Measurements from ENCODE around the gene OSBPL9.
"Not testable (repeated sequence)": the region's sequence is repeated elsewhere in the genome, so short reads cannot be mapped to it uniquely, and the experiment has no call there.

OSBPL9 gene

GRCh38 chr1:51712590-51712989 is 95.7 kb downstream of the OSBPL9 start:
- DNase-seq: no peak

DNA sequence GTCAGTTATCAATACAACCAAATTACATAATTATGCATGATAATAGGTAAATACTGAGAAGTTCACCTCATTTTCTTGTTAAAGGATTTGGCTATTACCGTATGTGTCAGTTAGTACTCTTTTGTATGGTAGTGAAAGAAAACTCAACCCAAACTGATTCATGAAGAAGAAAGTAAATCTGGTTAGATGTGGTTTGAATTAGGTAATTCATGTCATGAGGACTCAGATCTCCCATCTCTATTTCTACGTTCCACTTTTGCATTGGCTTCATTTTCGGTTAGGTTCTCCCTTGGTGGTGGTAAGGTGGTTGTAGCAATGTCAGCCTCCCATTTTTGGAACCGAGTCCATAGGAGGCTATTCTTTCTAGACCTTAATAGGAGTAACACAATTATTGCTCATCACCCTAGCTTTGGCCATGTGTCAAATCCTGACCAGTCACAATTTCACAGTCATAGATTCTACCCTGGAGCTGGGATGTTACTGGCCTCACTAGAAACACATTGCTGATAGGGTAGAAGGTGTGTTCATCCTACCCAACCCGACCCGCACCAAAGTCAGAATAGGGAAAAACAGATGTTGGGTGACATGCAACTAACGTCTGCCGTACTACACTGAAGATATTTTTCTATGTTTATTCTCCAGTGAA is 97.6 kb downstream of the OSBPL9 start:
- DNase-seq: no peak

- DNase-seq: no peak
Observed at GRCh38 chr1:51715369-51715768, 98.5 kb downstream of the OSBPL9 start.

DNA sequence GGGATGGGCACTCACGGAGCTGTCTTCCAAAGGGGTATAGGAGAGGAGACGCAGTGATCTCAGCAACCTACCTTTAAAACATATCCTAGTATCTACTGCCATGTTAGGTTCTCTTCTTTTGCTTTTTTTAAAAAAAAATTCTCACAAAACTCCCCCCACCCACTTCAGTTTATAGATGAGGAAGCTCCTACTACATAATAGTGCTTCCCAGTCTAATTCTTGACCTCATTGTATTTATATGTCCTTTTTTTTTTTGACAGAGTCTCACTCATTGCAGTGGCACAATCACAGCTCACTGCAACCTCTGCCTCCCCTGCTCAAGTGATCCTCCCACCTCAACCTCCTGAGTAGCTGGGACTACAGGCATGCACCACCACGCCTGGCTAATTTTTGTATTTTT is 99.9 kb downstream of the OSBPL9 start:
- no peak for DNase-seq

- no peak for DNase-seq
Observed at GRCh38 chr1:51717842-51718241, 101.0 kb downstream of the OSBPL9 start.

- no peak for DNase-seq
Observed at GRCh38 chr1:51719146-51719545, 102.3 kb downstream of the OSBPL9 start.

DNA sequence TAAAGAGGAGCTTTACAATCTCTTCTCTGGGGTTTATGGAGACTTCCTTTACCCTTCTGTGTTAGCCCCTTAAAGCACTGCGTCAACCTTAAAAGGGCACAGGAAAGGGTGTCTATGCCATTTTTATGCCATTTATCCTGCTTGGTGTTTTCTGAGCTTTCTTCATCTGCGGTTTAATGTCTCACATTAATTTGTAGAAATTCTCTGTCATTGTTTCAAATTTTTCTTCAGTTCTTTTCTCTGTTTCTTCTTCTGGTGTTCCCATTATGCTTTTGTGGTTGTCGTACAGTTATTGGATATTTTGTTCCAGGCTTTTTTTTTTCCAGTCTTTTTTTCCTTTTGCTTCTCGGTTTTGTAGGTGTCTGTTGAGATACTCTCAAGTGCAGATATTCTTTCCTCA is 107.9 kb downstream of the OSBPL9 start:
- no peak for DNase-seq

DNA sequence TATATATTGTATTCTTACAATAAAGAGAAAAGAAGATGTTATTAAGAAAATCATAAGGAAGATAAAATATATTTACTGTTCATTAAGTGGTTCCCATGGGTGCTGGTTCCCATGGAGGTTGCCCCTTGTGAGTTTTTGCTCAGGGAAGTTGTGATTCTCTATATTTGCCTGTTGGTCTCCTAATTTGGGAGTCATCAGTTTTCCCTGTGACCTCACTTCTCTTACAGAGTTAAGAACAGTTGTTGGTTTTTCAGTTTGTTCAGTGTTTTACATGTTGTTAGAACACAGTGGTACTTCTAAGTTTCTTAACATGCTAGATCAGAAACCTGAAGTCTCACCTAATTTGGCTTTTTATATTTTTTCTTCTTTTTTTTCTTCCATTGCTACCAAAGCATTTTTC is 109.2 kb downstream of the OSBPL9 start:
- no peak for DNase-seq

DNA sequence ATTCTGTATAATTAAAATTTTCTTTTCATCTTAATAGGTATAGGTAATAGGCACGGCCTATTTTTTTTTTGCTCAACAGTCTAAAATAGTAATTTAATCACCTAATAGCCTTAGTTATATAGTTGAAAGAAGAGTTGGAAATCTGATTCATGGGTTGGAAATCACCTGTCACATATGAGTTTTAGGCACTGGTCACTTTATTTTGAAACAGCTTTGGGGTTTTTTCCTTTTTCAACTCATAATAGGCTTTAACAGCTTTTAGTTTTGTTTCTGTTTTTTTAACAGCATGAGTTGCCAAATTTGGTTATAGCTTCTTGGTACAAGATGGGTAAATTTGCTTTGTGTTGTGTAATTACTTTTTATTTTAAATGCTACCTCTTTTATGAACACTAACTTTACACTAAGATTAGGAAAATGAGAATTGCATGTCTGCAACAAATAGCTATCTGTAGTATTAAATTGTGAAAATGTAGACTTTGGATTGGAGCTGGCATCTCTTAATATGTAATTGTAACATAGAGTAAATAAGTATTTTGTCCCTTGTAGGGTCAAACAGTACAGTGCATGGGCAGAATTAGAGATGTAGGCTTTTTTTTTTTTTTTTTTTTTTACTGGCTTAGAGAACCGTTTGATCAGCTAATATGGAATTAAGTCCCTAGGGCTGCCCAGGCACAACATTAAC is 109.8 kb downstream of the OSBPL9 start:
- DNase-seq: no peak

DNA sequence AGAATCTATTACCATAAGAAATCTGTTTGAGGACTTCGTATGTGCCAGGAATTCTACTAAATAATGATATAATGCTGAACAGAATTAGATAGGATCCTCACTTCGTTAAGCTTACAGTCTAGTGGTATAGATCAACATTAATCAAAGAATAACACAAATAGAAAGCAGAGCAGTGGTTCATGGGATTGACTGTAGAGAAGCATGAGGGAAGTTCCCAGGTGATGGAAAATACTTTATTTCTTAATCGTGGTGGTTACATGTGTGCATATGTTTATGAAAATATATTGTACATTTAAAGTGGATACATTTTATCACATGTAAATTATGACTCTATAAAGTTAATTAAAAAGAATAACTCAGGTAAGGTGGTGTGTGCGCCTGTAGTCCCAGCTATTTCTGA is 110.5 kb downstream of the OSBPL9 start:
- no peak for DNase-seq

GRCh38 chr1:51728611-51729155 is 111.8 kb downstream of the OSBPL9 start:
- DNase-seq: no peak

DNA sequence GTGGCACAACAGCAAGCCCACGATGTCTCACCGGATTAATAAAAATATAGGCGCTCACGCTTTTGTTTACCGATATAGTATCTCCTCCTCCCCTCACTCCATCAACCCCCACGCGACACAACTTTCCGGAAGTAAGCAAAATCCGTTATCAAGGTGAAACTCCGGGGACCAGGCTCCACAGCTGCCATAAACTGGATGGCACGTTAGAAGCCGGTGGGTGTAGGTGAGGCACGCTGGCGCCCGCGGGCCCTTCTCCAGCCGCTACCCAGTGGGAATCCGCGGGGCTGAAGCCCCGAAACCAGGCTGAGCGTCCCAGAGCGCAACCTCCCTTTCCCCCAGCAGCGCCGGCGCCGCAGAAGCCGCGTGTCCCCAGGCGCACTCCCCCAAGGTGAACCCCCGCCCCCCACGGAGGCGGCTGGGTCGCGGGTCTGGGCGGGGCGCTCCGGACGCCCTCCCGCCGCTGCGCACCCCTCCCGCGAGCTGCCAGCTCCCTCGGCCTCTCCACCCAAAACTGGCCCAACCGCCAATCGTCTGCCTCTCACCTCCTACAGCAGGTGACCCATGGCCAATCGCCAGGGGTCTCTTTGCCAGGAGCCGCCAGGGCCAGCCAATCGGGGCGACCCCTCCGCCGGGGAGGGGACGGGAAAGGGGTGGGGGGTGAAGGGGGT is 112.4 kb downstream of the OSBPL9 start:
- DNase-seq: peak; percentile 96

DNA sequence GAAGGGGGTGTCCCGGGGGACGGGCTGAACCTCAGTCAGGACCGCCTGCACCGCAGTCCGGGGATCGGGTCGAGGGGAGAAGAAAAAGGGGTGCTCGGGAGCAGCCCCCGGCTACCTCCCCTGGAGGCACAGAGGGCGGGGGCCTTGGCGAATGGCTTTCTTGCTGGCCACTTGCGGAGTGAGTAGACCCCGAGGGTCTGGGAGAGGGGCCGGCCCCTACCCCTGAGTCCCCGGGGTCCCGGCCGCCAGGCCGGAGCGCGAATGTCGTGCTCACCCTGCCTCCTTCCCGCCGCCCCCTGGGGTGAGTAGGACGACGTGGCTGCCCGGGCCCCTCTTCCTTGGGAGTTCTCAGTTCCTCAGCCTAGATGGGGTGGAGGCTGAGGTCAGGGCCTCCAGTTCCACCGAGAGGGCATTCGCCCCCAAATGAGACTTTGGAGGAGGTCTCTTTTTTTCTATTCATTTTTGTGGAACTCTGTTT is 113.0 kb downstream of the OSBPL9 start:
- no peak for DNase-seq

- no peak for DNase-seq
Observed at GRCh38 chr1:51731998-51732397, 115.1 kb downstream of the OSBPL9 start.

DNA sequence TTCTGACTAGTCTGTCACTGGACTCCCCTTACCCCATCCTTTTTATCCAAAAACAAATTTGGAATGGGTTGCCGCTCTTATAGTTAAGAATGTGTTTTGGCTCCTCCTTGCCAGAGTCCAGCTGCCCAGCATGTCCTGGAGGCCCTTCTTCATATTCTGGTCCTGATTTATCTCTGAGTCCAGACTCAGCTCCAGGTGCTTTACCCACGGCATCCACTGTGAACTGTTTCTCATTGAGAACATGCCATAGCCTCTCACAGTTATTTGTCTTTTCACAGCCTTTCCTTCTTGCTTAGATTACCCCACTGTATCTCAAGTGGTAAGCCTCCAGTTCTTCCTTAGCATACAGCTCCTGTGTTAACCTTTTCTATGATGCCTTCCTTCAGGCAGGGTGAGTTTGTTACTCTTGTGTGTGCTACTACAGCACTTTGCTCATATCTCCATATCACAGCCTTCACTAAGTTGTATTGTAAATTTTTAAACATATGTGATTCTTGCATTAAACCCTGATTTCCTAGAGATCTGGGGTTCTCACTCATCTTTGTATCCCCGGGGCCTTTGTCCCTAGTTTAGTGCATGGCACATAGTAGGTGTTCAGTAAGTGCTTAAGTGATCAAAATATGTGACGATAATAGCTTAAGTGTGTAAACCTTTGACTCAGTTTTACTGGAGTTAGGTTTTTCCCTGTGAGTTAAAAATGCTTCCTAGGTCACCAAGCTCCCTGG is 116.0 kb downstream of the OSBPL9 start:
- DNase-seq: no peak

DNA sequence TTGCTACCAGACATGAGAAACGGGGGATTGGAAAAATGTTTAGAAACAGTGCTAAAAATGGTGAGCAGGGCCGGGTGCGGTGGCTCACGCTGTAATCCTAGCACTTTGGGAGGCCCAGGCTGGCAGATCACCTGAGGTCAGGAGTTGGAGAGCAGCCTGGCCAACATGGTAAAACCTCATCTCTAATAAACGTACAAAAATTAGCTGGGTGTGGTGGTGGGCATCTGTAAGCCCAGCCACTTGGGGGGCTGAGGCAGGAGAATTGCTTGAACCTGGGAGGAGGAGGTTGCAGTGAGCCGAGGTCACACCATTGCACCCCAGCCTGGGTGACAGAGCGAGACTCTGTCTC is 116.5 kb downstream of the OSBPL9 start:
- not testable (repeated sequence) for DNase-seq

- no peak for DNase-seq
Observed at GRCh38 chr1:51733793-51734522, 117.1 kb downstream of the OSBPL9 start.

DNA sequence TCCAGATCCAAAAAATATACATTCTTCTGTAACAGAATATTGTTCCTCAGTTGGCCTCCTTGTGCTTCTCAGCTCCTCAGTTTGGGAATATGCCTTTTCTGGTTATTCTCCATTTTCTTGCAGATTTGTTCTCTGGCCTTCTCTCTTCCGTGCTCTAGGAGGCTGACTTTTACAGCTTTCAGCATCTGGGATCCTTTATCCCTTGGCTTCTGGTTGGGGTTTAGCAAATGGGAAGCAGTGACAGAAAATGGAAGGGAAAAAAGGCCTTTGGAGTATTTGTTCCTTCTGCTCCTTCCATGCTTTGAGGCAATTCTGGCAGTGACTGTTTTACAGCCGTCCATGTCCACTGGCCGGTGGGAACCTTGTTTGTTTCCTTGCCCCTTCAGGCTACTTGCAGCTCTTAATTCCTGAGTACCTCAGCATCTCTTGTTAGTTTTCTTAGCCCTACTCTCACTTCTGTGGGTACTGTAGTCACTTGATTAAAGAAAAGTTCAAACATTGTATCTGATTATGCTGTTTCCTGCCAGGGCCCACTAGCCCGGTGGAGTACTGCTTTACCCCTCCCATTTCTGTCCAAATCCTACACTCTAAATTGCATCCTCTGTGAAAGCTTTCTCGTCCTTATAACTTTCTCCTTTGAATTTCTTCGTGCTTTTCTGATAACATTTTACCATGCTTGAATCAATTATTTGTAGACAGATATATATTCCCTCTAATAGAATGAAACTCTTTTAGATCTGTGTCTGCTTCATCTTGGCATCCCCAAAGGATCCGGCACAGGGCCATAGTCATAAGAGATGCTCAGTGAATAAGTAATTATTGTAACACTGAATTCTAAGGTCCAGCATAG is 118.2 kb downstream of the OSBPL9 start:
- DNase-seq: no peak

DNA sequence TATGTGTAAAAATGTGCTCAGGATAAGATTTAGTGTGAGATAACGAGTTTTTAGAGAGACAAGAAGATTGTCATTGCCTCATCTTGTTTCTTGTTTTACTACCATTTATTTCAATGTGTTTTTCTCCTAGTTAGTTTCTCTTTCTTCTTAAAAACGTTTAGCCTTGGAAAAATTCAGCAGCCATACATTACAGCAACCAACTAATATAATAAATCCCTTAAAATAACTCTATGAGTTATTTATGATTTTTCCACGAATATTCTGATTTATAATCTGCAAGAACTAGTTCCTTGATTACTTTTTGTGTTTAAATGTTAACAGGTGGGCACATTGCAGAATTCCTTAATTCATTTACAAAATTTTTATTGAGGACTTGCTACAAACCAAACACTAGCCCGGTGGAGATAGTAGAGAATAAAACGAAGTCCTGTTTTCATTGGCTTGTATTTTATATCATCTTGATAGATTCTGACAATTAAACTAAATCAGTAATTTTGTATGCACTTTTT is 118.9 kb downstream of the OSBPL9 start:
- no peak for DNase-seq

- DNase-seq: no peak
Observed at GRCh38 chr1:51736702-51737101, 119.8 kb downstream of the OSBPL9 start.

- no peak for DNase-seq
Observed at GRCh38 chr1:51738681-51739080, 121.8 kb downstream of the OSBPL9 start.

Measured in stimulated activated CD4-positive, alpha-beta T cell treated with anti-CD3 and anti-CD28 coated beads, Interleukin-4, amount 100 ng/mL, for 24 hours (primary cell).